ENCODE measurements around the gene TMEM63B.
"Not testable (repeated sequence)": the region's sequence is repeated elsewhere in the genome, so short reads cannot be mapped to it uniquely, and the experiment has no call there.

Gene TMEM63B

DNA sequence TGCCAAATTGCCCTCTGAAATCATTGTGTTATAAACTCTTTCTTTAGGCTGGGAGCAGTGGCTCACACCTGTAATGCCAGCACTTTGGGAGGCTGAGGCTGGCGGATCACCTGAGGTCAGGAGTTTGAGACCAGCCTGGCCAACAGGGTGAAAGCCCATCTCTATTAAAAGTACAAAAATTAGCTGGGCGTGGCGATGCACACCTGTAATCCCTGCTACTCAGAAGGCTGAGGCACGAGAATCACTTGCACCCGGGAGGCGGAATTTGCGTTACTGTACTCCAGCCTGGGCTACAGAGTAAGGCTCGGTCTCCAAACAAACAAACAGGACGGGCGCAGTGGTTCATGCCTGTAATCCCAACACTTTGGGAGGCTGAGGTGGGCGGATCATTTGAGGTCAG lies 69.0 kb downstream of the TMEM63B start:
- DNase-seq = not testable (repeated sequence)

DNA sequence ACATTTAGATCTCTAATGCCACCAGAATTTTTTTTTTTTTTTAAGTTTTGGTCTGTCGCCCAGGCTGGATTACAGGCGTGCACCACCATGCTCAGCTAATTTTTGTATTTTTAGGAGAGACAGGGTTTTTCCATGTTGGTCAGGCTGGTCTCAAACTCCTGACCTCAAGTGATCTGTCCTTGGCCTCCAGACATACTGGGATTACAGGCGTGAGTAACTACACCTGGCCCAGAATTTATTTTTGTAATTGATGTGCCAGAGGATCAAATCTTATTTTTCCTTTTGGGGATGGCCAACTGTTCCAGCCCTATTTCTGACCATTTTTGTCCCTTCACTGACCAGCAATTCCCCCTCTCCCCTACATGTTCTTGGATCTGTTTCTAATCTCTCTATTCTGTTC lies 71.3 kb downstream of the TMEM63B start:
- no peak for DNase-seq

- DNase-seq = no peak
These were observed 72.5 kb downstream of the TMEM63B start for GRCh38 chr6:44199883-44200282.

DNA sequence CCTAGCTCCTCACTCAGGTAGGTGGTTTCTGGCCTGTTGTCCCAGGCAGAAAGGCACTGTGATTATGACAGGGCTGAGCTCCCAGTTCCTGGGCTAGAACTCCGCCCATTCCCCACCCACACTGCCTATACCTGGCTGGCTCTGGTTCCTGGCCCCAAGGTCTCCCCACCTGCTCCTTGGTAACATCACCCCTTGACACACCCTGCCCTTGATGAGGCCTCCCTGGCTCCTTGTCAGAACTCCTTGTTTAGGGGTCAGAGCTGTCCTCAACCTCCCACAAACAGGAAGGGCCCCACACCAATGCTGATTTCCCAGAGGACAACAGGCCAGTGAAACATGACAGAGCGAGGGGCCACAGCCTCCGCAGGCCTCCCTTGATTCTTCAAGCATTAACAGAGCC lies 73.8 kb downstream of the TMEM63B start:
- DNase-seq = no peak

- no peak for DNase-seq
These were observed 74.4 kb downstream of the TMEM63B start for GRCh38 chr6:44201638-44202303.

GRCh38 chr6:44202332-44202971 lies 75.1 kb downstream of the TMEM63B start:
- no peak for DNase-seq

- no peak for DNase-seq
These were observed 75.8 kb downstream of the TMEM63B start for GRCh38 chr6:44202972-44203750.

- DNase-seq = no peak
These were observed 76.6 kb downstream of the TMEM63B start for GRCh38 chr6:44203955-44204354.

All from stimulated activated naive CD4-positive, alpha-beta T cell (primary cell).